GM12891 (cell line): ENCODE data around the gene ATG12.

ENCODE experiments used
- PAX5 ChIP-seq: IDR thresholded peaks from 2 replicates; pipeline ENCODE4 v1.6.1; 2011; ENCODE audit warnings: low read length, moderate library complexity, mild to moderate bottlenecking; ENCODE audit not compliant: insufficient read depth, severe bottlenecking
- POLR2A ChIP-seq: IDR thresholded peaks from 2 replicates; pipeline ENCODE4 v1.6.1; 2011; ENCODE audit warnings: low read depth, low read length, control low read depth
- POLR2AphosphoS5 ChIP-seq: IDR thresholded peaks from 2 replicates; pipeline ENCODE4 v1.6.1; 2011; ENCODE audit warnings: low read depth, low read length, control low read depth
- POU2F2 ChIP-seq: IDR thresholded peaks from 2 replicates; pipeline ENCODE4 v1.6.1; 2011; ENCODE audit warnings: low read depth, mild to moderate bottlenecking, control low read depth, low read length, moderate library complexity

- TF ChIP-seq POLR2A, result no peak
- TF ChIP-seq POLR2AphosphoS5, result no peak
- TF ChIP-seq POU2F2, result no peak
- no peak for TF ChIP-seq PAX5
Measured at GRCh38 chr5:115825948-115826347, 15.4 kb downstream of the ATG12 start.
